ENCODE measurements around the gene RUNX2.

Gene RUNX2

GRCh38 chr6:45535933-45536332 lies 207.8 kb downstream of the RUNX2 start:
- TF ChIP-seq ZNF565 (CRISPR knock-in tag; conservative IDR thresholded peaks at IDR 0.05; ENCODE audit: low read depth) (no peak), CREB5 (CRISPR knock-in tag; IDR thresholded peaks at IDR 0.05; ENCODE audit: low read depth) (no peak), ZC3H10 (CRISPR knock-in tag; IDR thresholded peaks at IDR 0.05) (no peak), GLIS3 (CRISPR knock-in tag; IDR thresholded peaks at IDR 0.05) (no peak), POU6F1 (CRISPR knock-in tag; IDR thresholded peaks at IDR 0.05; ENCODE audit: borderline replicate concordance, low read depth) (no peak), TCF4 (CRISPR knock-in tag; IDR thresholded peaks at IDR 0.05; ENCODE audit: borderline replicate concordance) (no peak), OSR1 (CRISPR knock-in tag; IDR thresholded peaks at IDR 0.05) (no peak), RARB (CRISPR knock-in tag; IDR thresholded peaks at IDR 0.05) (no peak), PATZ1 (CRISPR knock-in tag; IDR thresholded peaks at IDR 0.05; ENCODE audit: borderline replicate concordance) (no peak), ZNF70 (CRISPR knock-in tag; IDR thresholded peaks at IDR 0.05) (no peak), ZNF8 (CRISPR knock-in tag; IDR thresholded peaks at IDR 0.05) (no peak)
- no peak for ATAC-seq

GRCh38 chr6:45537539-45537938 lies 209.4 kb downstream of the RUNX2 start:
- no peak for TF ChIP-seq GLIS3 (CRISPR knock-in tag; IDR thresholded peaks at IDR 0.05)
- no peak for ATAC-seq

- no peak for ATAC-seq
Observed at GRCh38 chr6:45538641-45539547, 210.8 kb downstream of the RUNX2 start.

GRCh38 chr6:45540375-45540920 lies 212.3 kb downstream of the RUNX2 start:
- TF ChIP-seq ZFP3 (CRISPR knock-in tag; IDR thresholded peaks at IDR 0.05) (no peak), ESRRG (CRISPR knock-in tag; IDR thresholded peaks at IDR 0.05) (no peak), ZNF8 (CRISPR knock-in tag; IDR thresholded peaks at IDR 0.05) (no peak), RARB (CRISPR knock-in tag; IDR thresholded peaks at IDR 0.05) (no peak), GLIS3 (CRISPR knock-in tag; IDR thresholded peaks at IDR 0.05) (no peak), TCF4 (CRISPR knock-in tag; IDR thresholded peaks at IDR 0.05; ENCODE audit: borderline replicate concordance) (no peak), CSDC2 (CRISPR knock-in tag; IDR thresholded peaks at IDR 0.05) (no peak), TSHZ2 (CRISPR knock-in tag; IDR thresholded peaks at IDR 0.05) (no peak), CSRNP3 (CRISPR knock-in tag; IDR thresholded peaks at IDR 0.05) (no peak), ZC3H10 (CRISPR knock-in tag; IDR thresholded peaks at IDR 0.05) (no peak), ZFP30 (CRISPR knock-in tag; IDR thresholded peaks at IDR 0.05) (no peak), BACH2 (CRISPR knock-in tag; IDR thresholded peaks at IDR 0.05; ENCODE audit: borderline replicate concordance) (no peak), OSR1 (CRISPR knock-in tag; IDR thresholded peaks at IDR 0.05) (no peak), CREB5 (CRISPR knock-in tag; IDR thresholded peaks at IDR 0.05; ENCODE audit: low read depth) (no peak)

More at GRCh38 chr6:45538641-45539547, 210.8 kb downstream of the RUNX2 start:
- TF ChIP-seq ISL1 (CRISPR knock-in tag; IDR thresholded peaks at IDR 0.05) (no peak), PATZ1 (CRISPR knock-in tag; IDR thresholded peaks at IDR 0.05; ENCODE audit: borderline replicate concordance) (no peak)

More at GRCh38 chr6:45540375-45540920, 212.3 kb downstream of the RUNX2 start:
- no peak for ATAC-seq
